GM19455 (cell line): ENCODE data around the gene CUX1.

Source experiments
- ATAC-seq: cut with Tn5 transposase; IDR thresholded peaks from one replicate; pipeline ENCODE4 v1.9.1; 2021; ENCODE audit not compliant: unreplicated experiment

The CUX1 gene, protein sequence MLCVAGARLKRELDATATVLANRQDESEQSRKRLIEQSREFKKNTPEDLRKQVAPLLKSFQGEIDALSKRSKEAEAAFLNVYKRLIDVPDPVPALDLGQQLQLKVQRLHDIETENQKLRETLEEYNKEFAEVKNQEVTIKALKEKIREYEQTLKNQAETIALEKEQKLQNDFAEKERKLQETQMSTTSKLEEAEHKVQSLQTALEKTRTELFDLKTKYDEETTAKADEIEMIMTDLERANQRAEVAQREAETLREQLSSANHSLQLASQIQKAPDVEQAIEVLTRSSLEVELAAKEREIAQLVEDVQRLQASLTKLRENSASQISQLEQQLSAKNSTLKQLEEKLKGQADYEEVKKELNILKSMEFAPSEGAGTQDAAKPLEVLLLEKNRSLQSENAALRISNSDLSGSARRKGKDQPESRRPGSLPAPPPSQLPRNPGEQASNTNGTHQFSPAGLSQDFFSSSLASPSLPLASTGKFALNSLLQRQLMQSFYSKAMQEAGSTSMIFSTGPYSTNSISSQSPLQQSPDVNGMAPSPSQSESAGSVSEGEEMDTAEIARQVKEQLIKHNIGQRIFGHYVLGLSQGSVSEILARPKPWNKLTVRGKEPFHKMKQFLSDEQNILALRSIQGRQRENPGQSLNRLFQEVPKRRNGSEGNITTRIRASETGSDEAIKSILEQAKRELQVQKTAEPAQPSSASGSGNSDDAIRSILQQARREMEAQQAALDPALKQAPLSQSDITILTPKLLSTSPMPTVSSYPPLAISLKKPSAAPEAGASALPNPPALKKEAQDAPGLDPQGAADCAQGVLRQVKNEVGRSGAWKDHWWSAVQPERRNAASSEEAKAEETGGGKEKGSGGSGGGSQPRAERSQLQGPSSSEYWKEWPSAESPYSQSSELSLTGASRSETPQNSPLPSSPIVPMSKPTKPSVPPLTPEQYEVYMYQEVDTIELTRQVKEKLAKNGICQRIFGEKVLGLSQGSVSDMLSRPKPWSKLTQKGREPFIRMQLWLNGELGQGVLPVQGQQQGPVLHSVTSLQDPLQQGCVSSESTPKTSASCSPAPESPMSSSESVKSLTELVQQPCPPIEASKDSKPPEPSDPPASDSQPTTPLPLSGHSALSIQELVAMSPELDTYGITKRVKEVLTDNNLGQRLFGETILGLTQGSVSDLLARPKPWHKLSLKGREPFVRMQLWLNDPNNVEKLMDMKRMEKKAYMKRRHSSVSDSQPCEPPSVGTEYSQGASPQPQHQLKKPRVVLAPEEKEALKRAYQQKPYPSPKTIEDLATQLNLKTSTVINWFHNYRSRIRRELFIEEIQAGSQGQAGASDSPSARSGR (N-terminal part only)

DNA sequence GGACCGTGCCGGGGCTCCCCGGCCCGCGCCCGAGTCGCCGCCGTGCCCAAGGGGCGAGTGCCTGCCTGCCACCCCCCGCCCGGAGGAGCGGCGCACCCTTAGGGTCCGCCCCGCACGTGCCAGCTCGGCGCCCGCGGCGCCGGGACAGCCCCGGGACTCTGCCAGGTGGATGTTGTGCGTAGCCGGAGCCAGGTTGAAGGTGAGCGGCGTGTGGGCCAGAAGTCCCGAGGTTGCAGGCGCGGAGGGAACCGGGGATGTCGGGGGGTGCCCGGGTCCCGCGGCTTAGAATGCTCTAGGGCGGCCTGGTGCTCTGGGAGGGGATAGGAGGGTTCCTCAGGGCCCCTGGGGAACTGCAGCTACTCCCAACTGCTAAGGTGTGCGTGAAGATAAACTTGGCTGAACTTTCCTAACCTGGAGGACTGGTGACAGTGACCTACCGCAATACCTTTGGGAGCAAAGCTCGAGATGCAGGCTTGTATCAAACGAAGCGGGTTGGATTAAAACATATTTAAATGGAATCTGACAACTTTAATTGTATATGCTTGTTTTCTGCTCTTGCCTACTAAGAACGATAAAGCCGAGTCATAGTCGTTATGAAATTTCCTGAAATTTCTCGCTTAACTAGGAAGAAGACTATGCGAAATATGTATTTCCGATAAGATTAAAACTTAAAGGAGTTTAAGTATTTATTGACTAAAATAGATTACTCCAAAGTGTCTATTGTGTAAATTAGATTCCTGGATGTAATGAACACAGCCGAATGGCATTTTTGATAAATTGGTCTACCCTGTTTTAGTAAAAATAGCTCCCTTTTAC, at the start of gene CUX1:
Gene CUX1 (plus strand): TSS at position 156 of the 816 bp plus-strand sequence. CDS start 14 bp downstream, at position 170.
- no peak for ATAC-seq

DNA sequence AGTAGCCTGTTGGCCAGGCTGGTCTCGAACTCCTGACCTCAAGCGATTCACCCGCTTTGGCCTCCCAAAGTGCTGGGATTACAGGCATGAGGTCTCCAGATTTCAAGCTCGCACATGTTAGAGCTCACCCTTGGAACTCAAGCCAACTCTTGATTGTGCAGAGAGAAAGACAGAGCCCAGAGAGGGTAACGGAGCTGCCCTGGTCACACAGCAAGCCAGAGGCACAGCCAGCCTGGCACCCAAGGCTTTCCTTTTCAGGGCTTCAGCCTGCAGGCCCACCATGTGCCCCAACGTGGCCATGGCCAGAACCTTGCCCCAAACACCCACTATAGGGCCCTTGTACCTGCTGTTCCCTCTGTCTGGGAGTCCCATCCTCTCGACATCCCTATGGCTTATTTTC, 49.1 kb upstream of the CUX1 start:
- ATAC-seq: no peak

DNA sequence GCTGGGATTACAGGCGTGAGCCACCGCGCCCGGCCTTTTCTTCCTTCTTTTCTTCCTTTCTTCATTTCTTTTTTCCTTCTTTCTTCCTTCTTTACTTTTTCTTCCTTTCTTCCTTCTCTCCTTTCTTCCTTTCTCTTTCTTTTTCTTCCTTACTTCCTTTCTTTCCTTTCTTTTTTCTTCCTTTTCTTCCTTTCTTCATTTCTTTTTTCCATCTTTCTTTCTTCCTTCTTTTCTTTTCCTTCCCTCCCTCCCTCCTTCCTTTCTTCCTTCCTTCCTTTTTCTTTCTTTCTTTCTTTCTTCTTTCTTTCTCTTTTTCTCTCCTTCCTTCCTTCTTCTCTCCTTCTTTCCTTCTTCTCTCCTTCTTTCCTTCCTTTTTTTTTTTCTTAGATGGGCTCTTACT, 47.0 kb upstream of the CUX1 start:
- ATAC-seq: no peak

DNA sequence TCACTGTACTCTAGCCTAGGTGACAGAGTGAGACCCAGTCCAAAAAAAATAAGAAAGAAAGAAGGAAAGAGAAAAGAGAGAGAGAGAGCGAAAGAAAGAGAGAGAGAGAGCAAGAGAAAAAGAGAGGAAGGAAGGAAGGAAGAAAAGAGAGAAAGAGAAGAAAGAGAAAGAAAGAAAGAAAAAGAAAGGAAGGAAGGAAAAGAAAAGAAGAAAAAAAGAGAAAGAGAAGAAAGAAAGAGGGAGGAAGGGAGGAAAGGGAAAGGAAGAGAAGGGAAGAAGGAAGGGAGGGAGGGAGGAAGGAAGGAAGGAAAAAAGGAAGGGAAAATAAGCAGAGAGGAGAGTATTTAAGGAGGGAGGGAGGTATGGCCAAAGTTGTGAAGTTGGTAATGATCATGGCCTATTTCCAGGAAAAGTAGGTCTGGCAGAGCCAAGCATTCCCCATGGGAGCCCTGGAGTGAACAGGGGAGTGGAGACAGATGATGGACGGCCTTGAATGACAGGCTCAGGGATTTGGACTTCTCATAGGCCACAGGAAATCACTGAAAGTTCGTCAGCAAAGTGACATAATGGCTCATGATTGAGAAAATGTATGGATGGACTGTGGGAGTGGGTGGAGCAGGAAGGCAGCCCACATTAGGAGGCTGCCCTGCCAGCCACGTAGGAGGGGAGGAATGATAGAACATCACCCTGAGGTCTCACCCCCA, 44.8 kb upstream of the CUX1 start:
- ATAC-seq: no peak

DNA sequence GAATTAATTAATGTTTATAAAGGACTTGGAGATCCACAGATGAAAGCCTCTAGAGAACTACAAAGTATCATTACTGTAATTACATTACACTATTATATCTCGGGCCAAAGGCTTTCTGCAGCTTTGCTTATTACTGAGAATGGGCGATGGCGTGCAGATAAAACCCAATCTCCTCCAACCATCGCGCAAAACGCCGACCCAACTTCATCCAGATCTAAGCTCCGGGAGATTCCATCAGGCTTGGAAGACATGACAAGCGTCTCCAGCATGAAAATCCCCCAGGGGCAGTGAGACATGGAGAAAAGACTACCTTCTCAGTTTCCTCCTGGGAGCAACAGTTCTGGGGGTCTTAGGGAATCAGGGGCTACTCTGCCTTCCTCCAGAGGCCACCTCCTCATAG, 42.2 kb upstream of the CUX1 start:
- ATAC-seq: no peak

DNA sequence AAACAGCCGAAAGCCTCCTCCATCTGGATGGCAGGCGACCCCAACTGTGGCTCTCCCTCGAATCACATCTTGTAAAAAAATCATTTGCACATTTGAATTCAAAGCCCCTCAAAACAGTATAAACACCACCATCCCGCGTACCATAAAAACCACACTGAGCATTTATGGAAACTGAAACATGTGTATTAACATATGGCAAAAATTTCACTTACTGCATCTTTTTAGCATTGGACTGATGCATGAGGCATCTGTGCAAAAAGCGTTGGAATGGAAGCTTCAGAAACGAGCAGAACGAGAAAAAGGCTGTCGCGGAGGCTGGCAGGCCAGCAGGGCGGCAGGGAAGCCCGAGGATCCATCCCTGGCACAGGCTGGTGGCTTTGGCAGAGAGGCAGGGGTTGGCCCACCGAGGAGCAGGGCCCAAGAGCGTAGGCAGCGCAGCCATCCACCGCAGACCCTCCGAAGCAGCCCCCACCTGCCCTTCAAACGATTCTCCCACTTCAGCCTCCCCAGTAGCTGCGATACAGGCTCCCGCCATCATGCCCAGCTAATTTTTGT, 39.3 kb upstream of the CUX1 start:
- no peak for ATAC-seq

DNA sequence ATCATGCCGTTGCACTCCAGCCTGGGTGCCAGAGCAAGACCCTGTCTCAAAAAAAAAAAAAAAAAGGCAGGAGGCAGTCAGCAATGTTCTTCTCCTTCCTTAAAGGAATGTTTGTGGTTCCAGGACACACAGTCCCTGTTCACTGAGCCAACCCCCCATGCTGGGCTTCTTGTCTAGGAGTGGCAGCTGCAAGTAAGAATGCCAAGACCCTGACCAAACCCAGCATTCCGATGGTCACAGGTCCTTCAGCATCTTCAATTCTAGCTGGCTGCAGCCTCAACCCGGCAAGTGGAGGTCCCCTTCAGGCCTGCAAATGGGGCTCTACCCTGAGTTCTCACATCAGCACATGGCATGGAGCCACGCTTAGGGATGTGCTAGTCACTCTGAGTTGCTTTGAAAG, 38.2 kb upstream of the CUX1 start:
- ATAC-seq: no peak

DNA sequence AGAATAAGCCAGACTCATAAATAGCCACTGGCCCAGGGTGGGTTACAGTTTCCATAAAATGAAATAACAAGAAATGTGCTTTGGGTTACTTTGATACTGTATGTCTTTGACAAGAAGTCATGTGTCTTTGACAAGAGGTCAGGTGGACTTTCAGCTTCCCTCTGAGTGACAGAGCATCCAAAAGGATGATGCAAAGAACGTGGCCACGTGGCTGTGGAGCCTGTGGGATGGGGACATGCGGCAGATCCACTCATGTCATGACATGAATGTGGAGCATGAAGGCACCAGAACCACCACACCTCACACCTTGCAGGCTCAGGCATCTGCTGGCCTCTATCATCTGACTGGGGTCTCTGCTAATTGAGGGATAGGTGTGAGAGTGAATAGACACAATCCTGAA, 37.1 kb upstream of the CUX1 start:
- ATAC-seq: no peak

DNA sequence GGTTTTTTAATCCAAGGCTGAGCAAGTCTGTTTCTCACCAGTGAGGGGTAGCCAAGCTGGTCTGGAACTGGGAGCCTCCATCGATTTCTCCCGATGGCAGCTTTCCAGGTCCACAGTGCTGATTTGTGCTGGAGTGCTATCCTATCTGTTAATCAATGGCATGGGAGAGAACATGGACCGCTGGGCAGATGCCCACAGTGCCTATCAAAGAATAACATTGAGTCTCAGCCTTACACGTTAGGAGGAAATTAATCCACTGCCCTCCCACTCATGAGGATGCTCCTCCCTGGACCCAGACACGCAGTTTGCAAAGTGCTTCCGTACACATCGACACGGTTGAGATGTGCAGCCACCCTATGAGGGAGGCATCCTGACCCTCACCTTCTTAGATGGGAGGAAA, 36.0 kb upstream of the CUX1 start:
- no peak for ATAC-seq

DNA sequence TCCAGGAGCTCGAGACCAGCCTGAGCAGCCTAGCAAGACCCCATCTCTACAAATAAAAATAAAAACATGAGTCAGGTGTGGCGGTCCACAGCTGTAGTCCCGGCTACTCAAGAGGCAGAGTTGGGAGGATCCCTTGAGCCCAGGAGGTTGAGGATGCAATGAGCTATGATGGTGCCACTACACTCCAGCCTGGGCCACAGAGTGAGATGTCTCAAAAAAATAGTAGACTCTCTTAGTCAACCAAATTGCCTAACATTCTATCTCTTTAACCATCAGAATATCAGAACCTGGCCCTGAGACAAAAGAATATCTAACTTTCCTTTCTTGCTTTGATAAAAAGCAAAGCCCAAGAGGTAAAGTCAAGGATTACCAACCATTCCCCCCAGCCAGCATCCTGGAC, 35.0 kb upstream of the CUX1 start:
- no peak for ATAC-seq

DNA sequence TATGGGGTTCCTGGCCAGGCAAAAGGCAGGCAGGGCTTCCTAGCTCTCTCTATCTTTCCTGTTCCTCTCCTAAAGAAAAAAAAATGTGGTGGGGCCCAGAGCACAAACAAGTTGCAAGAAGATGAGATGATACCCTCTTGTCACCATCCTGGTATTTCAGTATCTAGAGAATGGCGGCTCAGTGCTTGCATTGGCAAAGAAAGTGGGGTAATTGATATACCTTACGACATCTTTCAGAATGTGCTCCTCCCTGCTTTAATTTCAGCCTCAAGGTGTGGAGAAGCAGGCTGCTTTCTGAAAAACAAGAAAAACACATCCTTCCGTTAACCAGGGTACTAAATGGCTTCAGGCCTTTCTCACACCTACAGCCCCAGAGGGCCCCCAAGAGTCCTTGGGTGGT, 34.5 kb upstream of the CUX1 start:
- ATAC-seq: no peak

DNA sequence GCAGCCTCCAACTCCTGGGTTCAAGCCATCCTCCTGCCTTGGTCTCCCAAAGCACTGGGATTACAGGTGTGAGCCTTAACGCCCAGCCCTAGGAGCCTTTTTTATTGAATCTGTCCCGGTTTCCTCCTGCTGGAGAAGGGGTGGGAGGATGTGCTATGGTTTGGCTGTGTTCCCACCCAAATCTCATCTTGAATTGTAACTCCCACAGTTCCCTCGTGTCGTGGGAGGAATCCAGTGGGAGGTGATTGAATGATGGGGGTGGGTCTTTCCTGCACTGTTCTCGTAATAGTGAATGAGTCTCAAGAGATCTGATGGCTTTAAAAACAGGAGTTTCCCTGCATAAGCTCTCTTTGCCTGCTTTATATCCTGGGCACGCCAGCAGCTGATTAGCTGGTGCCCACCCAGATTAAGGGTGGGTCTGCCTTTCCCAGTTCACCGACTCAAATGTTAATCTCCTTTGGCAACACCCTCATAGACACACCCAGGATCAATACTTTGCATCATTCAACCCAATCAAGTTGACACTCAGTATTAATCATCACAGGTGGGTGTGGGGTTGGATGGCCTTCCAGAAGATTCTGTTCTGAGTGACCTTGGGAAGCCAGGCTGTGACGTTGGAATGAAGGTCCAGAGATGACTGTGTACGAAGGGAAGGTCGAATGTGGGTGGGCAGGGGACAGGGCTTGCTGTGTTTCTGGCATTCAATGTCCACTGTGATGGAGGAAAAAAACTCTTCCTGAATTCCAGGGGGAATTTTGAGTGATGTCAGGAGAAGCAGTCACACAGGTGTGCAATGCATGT, 33.8 kb upstream of the CUX1 start:
- no peak for ATAC-seq

DNA sequence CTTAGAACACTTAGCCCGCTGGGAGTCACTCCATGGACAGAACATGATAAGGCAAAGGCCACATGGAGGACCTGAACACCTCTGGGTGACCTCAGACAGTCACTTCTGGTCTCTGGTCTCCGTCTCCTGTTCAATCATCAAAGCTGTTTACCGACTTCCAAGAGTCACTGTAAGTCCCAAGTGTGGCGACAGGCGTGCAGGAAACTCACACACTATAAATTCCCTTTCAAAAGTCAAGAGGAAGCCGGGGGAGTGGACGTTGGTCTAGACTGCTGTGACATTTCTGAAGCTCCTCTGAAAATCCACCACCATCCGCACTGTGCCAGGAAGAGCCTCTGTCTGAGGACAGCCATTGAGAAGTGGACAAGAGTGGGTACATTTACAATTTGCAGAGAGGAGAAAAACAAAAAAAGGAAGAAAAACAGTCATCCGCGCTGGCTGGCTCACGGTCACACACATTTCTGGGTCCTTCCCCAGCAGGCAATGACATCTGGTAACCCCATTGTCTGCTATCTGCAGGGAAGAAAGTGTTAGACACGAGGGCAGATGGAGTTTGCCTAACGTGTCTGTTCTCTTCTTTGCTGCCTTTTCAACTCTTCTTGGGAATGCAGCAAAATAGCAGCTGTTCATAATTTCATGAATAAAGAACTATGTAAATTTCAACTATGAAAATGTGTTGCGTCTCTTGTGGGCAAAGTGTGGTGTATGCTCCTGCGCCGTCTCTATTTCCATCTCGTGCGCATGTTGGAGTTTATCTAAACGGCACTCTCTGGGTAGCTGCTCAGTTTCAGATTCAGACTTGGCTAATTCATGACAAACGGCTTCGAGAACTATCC, 32.9 kb upstream of the CUX1 start:
- no peak for ATAC-seq

DNA sequence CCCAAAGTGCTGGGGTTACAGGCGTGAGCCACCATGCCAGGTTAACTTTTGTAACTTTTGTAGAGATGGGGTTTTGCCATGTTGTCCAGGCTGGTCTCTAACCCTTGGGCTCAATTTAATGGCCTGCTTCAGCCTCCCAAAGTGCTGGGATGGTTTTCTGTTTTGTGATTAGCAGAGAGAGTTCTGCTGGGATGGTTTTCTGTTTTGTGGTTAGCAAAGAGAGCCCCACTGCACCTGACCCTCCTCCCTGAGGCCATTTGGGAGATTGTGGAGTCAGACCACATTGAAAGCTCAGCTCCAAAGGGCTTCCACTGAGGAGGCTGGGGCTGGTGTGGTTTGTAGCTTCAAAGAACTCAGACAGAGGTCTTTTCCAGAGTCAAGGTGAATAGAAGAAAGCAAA, 29.6 kb upstream of the CUX1 start:
- no peak for ATAC-seq

DNA sequence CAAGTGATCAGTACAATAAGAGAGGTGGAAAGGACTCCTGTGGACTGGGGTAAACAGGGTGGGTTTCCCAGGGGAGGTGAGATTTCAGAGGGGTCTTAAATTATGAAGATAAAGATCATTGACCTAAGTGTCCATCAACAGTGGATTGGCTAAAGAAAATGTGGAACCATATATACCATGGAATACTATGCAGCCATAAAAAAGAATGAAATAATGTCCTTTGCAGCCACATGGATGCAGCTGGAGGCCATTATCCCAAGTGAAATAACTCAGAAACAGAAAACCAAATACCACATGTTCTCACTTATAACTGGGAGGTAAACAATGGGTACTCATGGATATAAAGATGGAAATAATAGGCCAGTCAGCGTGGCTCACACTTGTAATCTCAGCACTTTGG, 28.9 kb upstream of the CUX1 start:
- no peak for ATAC-seq

DNA sequence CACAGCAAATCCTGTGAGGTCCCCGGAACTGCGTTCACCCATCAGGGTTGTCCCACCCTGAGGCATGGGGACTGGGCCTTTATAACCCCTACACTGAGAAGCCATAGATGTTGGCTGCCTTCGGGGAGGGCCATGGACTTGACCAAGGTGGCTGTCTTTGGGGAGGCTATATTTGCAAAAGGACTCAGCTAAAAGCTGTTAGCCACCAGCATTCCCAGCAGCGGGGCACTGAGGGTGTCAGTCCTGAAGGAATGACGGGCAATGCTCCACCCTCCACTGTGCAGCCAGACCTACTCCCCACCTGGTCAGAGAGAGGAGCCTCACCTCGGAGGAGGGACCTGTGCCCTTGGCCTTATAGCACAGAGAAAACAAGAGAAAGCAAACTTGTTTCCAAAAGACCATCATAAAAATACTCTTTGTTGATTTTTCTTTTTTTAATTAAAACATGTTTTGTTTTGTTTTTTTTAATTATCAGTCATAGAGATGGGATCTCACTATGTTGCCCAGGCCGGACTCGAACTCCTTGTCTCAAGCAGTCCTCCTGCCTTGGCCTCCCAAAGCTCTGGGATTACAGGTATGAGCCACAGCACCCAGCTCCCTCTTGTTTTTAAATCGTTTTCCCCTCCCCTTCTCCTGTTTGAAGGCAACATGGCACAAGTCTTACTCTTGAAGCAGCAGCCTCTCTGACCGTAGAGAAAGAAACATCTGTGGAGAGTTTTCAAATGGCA, 26.7 kb upstream of the CUX1 start:
- no peak for ATAC-seq

DNA sequence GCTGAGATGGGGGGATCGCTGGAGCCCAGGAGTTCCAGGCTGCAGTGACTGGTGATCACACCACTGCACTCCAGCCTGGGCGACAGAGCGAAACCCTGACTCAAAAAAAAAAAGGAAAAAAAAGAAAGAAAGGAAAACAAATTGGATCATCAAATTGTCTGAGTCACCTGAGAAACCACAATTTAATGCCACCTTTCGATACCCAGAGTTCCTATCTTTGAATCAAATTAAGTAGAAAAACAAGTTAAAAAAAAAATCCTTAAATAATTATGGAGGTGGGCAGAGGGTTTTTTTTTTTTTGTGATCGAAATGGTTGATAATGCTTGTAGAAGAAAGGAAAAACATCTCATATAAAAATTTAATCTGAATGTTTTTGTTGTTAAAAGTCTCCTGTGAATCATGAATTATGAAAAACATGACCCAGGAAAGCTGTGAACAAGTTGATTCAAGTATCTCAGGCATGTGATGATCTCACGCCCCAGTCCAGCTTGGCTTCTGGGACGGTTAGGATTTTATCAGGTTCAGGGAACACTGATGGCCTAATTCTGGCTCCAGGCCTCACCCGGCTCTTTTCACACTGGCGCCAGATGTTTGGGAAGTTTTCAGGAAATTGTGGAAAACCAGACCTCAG, 25.3 kb upstream of the CUX1 start:
- ATAC-seq: no peak
